MM.1S (cell line): Measurements from ENCODE around the gene KNG1.

ENCODE experiments used
- EZH2 ChIP-seq: fragments of 300-600 bp; sonication (generic); optimal IDR thresholded peaks from 2 replicates; pipeline ENCODE3; 2017; ENCODE audit warnings: low read depth, mild to moderate bottlenecking, antibody characterized with exemption, low read length, mixed read lengths
- EZH2phosphoT487 ChIP-seq: fragments of 300-600 bp; sonication (generic); IDR thresholded peaks from 2 replicates; pipeline ENCODE4 v1.6.1; 2018; ENCODE audit warnings: antibody characterized with exemption, low read length
- TF ChIP-seq, protein P1 (sequence below): fragments of 300-600 bp; sonication (generic); IDR thresholded peaks from 2 replicates; pipeline ENCODE4 v1.5.1; 2016; ENCODE audit warnings: antibody characterized with exemption, low read length, mixed read lengths

DNA sequence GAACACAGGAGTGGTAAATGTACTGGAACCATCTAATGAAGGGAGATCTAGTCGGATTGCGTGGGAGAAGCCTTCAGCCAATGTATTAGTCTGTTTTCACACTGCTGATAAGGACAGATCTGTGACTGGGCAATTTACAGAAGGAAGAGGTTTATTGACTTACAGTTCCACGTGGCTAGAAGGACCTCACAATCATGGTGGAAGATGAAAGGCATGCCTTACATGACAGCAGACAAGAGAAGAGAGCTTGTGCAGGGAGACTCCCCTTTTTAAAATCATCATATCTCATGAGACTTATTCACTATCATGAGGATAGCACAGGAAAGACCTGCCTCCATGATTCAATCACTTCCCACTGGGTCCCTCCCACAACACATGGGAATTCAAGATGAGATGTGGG is 34.3 kb upstream of the KNG1 start:
- TF ChIP-seq, protein P1, sequence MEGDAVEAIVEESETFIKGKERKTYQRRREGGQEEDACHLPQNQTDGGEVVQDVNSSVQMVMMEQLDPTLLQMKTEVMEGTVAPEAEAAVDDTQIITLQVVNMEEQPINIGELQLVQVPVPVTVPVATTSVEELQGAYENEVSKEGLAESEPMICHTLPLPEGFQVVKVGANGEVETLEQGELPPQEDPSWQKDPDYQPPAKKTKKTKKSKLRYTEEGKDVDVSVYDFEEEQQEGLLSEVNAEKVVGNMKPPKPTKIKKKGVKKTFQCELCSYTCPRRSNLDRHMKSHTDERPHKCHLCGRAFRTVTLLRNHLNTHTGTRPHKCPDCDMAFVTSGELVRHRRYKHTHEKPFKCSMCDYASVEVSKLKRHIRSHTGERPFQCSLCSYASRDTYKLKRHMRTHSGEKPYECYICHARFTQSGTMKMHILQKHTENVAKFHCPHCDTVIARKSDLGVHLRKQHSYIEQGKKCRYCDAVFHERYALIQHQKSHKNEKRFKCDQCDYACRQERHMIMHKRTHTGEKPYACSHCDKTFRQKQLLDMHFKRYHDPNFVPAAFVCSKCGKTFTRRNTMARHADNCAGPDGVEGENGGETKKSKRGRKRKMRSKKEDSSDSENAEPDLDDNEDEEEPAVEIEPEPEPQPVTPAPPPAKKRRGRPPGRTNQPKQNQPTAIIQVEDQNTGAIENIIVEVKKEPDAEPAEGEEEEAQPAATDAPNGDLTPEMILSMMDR = no peak
- TF ChIP-seq EZH2 (no peak), EZH2phosphoT487 (no peak)
